BE2C (cell line): ENCODE measurements around the gene VAV2.

Experiments used
- DNase-seq: peaks from one replicate; pipeline ENCODE4 v3.0.0-alpha.2; 2020
- H3K27me3 ChIP-seq: fragments of 250-450 bp; sonication (Bioruptor Pico); 2 replicates; pipeline ENCODE4 v1.5.1; 2020; ENCODE audit warnings: mild to moderate bottlenecking
- H3K36me3 ChIP-seq: fragments of 250-450 bp; sonication (Bioruptor Pico); 2 replicates; pipeline ENCODE4 v1.5.1; 2020; ENCODE audit warnings: mild to moderate bottlenecking
- H3K4me1 ChIP-seq: fragments of 250-450 bp; sonication (Bioruptor Pico); 2 replicates; pipeline ENCODE4 v1.5.1; 2020
- H3K4me3 ChIP-seq: 2 replicates; pipeline ENCODE4 v1.5.1; 2011; ENCODE audit warnings: low read depth, low read length
- H3K9me3 ChIP-seq: fragments of 250-450 bp; sonication (Bioruptor Pico); 2 replicates; pipeline ENCODE4 v1.5.1; 2020
- TF ChIP-seq, protein P1 (sequence below): IDR thresholded peaks from 2 replicates; pipeline ENCODE4 v1.5.1; 2012; ENCODE audit warnings: mild to moderate bottlenecking, low read depth, low read length

Gene VAV2

DNA sequence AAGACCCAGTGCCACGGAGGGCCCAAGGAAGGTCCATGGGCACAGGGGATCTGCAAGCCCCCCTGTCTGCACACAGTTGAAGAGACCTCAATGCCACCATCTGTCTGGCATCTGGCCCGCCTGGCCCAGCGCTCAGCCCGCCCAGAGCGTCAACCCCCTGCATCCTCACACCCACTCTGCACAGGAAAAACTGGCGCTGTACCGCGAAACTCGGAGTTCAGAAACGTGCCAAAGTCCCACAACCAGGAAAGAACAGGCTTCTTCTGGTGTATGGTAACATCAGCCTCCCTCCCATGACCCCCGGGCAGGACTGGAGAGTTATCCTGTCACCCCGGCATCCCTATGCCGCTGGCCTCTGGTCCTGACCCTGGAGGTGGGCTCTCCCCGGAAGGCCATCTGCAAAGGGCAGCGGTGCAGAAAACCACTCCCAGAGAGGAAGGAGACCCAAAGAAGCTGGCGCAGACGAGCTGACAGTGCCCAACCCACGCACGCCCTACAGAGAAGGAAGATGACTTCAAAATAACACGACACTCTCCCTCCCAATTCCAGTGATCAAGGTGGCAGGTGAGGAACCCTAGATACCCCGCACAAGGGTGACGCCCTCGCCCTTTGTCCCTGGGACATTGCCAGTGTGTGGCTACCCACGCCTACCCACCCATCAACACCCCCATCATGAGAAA lies 18.9 kb downstream of the VAV2 start:
- Histone ChIP-seq H3K36me3 (peaks cover 9% of the 10 kb centered on the region; the same call in 1 of the 2 replicates), H3K27me3 (no peaks in the 10 kb centered on the region), H3K9me3 (no peaks in the 10 kb centered on the region), H3K4me3 (no peak overlapping the region), H3K4me1 (peaks cover 30% of the 10 kb centered on the region)
- TF ChIP-seq, protein P1, sequence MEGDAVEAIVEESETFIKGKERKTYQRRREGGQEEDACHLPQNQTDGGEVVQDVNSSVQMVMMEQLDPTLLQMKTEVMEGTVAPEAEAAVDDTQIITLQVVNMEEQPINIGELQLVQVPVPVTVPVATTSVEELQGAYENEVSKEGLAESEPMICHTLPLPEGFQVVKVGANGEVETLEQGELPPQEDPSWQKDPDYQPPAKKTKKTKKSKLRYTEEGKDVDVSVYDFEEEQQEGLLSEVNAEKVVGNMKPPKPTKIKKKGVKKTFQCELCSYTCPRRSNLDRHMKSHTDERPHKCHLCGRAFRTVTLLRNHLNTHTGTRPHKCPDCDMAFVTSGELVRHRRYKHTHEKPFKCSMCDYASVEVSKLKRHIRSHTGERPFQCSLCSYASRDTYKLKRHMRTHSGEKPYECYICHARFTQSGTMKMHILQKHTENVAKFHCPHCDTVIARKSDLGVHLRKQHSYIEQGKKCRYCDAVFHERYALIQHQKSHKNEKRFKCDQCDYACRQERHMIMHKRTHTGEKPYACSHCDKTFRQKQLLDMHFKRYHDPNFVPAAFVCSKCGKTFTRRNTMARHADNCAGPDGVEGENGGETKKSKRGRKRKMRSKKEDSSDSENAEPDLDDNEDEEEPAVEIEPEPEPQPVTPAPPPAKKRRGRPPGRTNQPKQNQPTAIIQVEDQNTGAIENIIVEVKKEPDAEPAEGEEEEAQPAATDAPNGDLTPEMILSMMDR = no peak
- peak; percentile 24 for DNase-seq

DNA sequence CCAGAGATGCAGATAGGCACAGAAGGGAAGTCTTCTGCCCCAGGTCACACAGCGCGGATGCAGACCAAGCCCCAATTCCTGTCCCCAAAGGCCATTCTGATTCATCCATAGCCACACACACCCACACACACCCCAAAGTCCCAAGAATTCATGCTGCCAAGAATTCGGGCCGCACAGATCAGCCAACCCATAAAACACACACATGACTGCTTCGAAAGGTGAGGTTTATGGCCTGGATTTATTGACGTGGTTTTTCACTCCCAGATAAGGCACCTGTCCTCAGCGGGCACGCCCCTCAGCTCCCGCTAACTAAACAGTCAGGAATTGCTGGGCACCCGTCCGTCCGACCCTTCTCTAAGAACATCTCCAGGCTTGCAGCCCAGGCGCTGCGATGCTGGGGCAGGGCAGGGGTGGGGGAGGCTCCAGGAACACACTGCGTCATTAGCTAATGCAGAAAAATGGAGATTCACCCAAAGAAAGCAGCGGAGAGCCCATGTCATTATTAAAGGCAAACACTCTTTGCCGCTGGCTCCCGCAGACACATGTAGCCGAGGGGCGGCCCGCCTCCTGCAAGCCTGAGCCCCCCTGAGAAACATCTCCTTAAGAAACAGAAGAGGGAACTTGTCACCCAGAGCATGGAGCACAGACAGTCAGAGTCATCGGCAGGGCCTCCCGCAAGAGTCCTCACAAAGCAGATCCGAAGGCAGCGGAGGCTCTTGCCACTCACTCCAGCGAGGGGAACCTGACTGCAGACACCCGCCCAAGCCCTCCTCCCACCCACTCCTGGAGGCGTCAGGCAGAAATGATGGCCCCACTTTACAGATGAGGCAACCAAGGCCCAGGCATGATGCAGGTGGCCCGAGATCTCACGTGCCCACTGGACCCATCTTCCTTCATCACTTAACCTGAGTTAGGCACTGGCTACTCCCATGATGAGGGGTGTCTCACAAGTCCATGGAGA lies 19.9 kb downstream of the VAV2 start:
- TF ChIP-seq, protein P1 = no peak
- peak; percentile 8 for DNase-seq
- Histone ChIP-seq H3K4me3 (no peak overlapping the region), H3K4me1 (peaks cover 30% of the 10 kb centered on the region), H3K27me3 (no peaks in the 10 kb centered on the region), H3K36me3 (no peaks in the 10 kb centered on the region; the same call in 1 of the 2 replicates), H3K9me3 (no peaks in the 10 kb centered on the region)

DNA sequence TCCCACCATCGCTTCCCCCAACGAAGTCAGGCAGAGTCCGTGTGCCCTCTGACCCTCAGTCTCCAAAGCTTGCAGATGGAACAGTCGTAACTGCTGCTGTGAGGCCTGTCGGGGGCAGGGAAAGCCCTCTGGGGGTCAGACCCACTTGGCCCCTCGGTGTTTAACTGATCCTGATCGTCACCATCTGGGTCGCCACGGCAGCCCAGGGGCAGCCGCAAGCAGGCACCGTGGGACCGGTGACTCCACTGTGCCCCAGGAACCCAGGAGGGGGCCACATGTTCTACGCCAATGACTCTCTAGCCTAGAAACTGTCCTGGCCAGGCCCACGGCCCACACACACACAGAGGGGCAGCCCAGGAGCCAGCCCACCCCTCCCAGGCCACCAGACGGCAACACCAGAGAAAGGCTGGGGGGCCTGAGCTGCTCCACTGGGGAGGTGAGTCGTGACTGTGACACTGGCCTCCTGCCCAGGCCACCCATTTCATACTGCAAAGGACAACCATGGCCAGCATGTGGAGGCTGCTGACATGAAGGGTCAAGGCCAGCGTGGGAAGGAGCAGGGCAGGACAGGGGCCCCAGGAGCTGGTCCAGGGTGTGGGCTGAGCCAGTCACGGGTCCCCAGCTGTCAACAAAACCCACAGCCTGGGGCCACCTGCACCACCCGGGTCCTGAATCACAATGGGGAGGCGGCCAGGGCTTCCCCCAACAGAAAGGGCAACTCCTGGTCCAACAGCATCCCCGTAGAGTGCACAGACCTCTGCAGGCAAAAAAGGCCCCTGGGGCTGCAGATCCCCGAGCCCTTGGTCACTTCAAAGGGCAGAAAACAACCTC lies 20.8 kb downstream of the VAV2 start:
- DNase-seq = peak; percentile 18

DNA sequence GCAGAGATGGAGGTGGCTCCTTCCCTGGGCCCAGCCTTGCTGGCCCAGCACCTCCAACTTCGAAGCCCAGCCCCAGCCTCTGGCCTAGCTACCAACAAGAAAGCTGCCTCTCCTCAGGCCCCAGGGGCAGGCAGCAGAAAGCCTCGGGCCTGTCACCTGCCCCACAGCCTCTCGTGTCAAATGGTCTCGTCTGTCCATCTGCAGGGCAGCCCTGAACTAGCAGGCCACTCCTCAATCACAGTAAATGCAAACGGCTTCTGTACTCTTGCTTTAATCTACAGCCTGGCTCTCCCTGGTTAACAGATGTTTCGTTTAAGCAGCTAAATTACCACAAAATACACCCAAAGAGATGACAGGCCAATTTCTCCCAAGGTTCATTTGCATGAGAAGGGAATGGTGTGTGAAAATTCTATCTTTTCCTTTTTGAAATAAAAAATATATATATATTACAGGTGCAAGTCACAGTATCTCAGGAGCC lies 21.5 kb downstream of the VAV2 start:
- TF ChIP-seq, protein P1 = no peak
- H3K27me3 ChIP-seq = no peaks in the 10 kb centered on the region
- H3K4me1 ChIP-seq = peaks cover 30% of the 10 kb centered on the region
- peak; percentile 11 for DNase-seq
- H3K36me3 ChIP-seq = no peaks in the 10 kb centered on the region
- no peak overlapping the region for H3K4me3 ChIP-seq
- H3K9me3 ChIP-seq = no peaks in the 10 kb centered on the region

More for the DNA sequence above, 20.8 kb downstream of the VAV2 start:
- H3K4me1 ChIP-seq = peaks cover 30% of the 10 kb centered on the region
- no peak overlapping the region for H3K4me3 ChIP-seq
- H3K27me3 ChIP-seq = no peaks in the 10 kb centered on the region
- TF ChIP-seq, protein P1 = no peak
- H3K9me3 ChIP-seq = no peaks in the 10 kb centered on the region
- H3K36me3 ChIP-seq = no peaks in the 10 kb centered on the region

DNA sequence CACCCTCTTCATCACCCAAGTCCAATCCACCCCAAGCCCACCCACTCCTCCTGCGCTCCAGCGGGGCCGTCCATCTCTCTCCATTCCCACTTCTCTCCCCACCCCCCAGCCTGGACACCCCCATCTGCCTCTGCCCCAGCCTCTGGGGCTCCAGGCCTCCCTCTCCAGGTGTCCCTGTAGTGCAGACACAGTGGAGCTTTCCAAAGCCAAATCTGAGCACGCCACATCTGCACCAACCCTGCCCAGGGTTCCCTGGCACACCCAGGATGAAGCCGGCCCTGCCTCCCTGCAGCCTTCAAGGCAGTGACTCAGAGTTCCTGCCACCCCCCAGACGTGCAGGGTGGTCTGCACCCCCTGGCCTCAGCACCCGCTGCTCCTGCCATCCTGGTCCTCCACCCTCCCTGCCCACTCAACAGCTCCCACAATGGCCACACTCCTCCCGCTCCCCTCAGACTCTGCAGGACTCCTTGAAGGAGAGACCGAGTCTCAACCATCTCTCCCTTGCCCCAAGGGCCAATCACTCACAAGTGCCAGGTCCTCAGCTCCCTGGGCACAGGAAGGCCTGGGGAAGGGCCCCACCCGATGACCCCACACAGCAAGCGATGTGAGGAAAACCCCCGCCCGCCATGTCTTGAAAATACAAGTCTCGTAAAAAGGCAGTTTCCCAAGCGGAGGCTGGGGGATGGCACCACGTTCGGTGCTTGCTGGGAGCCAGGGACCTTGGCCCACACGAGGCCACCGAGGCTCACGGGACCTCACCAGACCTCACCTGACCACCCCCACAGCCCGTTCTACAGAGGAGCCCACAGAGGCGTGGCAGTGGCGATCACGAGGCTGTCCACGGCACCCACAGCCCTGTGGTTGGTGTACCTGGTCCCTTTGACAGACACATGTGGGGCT lies 22.2 kb downstream of the VAV2 start:
- peaks cover 30% of the 10 kb centered on the region for H3K4me1 ChIP-seq
- peak; percentile 4 for DNase-seq
- H3K27me3 ChIP-seq = no peaks in the 10 kb centered on the region
- H3K9me3 ChIP-seq = no peaks in the 10 kb centered on the region
- H3K36me3 ChIP-seq = no peaks in the 10 kb centered on the region
- H3K4me3 ChIP-seq = no peak overlapping the region
- TF ChIP-seq, protein P1 = no peak
